ENCODE results near the gene LHFPL6.

The LHFPL6 gene

GRCh38 chr13:39556866-39557265, 46.1 kb downstream of the LHFPL6 start:
- Mint-ChIP-seq H3K9me3 (no peaks in the 10 kb centered on the region), H3K27me3 (peaks cover 25% of the 10 kb centered on the region), H3K27ac (no peak overlapping the region), H3K4me1 (ENCODE audit: low read depth) (no peaks in the 10 kb centered on the region), H3K4me3 (no peak overlapping the region), H3K36me3 (ENCODE audit: low read depth) (no peaks in the 10 kb centered on the region)
- no peak for DNase-seq

GRCh38 chr13:39554371-39554770, 48.6 kb downstream of the LHFPL6 start:
- no peak overlapping the region for H3K27ac Mint-ChIP-seq
- no peaks in the 10 kb centered on the region for H3K9me3 Mint-ChIP-seq
- H3K4me1 Mint-ChIP-seq (ENCODE audit: low read depth) = no peaks in the 10 kb centered on the region

GRCh38 chr13:39552246-39552645, 50.7 kb downstream of the LHFPL6 start:
- H3K27ac Mint-ChIP-seq = no peak overlapping the region
- H3K9me3 Mint-ChIP-seq = no peaks in the 10 kb centered on the region
- H3K36me3 Mint-ChIP-seq (ENCODE audit: low read depth) = no peaks in the 10 kb centered on the region

More at GRCh38 chr13:39554371-39554770, 48.6 kb downstream of the LHFPL6 start:
- Mint-ChIP-seq H3K27me3 (peaks cover 24% of the 10 kb centered on the region), H3K36me3 (ENCODE audit: low read depth) (no peaks in the 10 kb centered on the region), H3K4me3 (no peak overlapping the region)
- DNase-seq = no peak

GRCh38 chr13:39550931-39551330, 52.1 kb downstream of the LHFPL6 start:
- H3K27ac Mint-ChIP-seq = no peak overlapping the region
- H3K9me3 Mint-ChIP-seq = no peaks in the 10 kb centered on the region
- no peaks in the 10 kb centered on the region for H3K36me3 Mint-ChIP-seq (ENCODE audit: low read depth)
- DNase-seq = no peak
- H3K4me1 Mint-ChIP-seq (ENCODE audit: low read depth) = no peaks in the 10 kb centered on the region
- H3K4me3 Mint-ChIP-seq = no peak overlapping the region
- peaks cover 39% of the 10 kb centered on the region for H3K27me3 Mint-ChIP-seq

More at GRCh38 chr13:39552246-39552645, 50.7 kb downstream of the LHFPL6 start:
- Mint-ChIP-seq H3K4me3 (no peak overlapping the region), H3K27me3 (peaks cover 33% of the 10 kb centered on the region), H3K4me1 (ENCODE audit: low read depth) (no peaks in the 10 kb centered on the region)
- no peak for DNase-seq

- DNase-seq = no peak
Measured at GRCh38 chr13:39547108-39547507, 55.9 kb downstream of the LHFPL6 start.

GRCh38 chr13:39542361-39542760, 60.6 kb downstream of the LHFPL6 start:
- Mint-ChIP-seq H3K27me3 (peaks cover 40% of the 10 kb centered on the region), H3K27ac (no peak overlapping the region), H3K36me3 (ENCODE audit: low read depth) (no peaks in the 10 kb centered on the region), H3K9me3 (no peaks in the 10 kb centered on the region), H3K4me3 (no peak overlapping the region), H3K4me1 (ENCODE audit: low read depth) (no peaks in the 10 kb centered on the region)
- no peak for DNase-seq

More at GRCh38 chr13:39547108-39547507, 55.9 kb downstream of the LHFPL6 start:
- Mint-ChIP-seq H3K27me3 (peaks cover 46% of the 10 kb centered on the region), H3K4me3 (no peak overlapping the region), H3K4me1 (ENCODE audit: low read depth) (no peaks in the 10 kb centered on the region), H3K36me3 (ENCODE audit: low read depth) (no peaks in the 10 kb centered on the region), H3K9me3 (no peaks in the 10 kb centered on the region), H3K27ac (no peak overlapping the region)

- Mint-ChIP-seq H3K9me3 (no peaks in the 10 kb centered on the region), H3K36me3 (ENCODE audit: low read depth) (no peaks in the 10 kb centered on the region), H3K27ac (no peak overlapping the region), H3K4me3 (no peak overlapping the region), H3K27me3 (peaks cover 34% of the 10 kb centered on the region), H3K4me1 (ENCODE audit: low read depth) (no peaks in the 10 kb centered on the region)
- DNase-seq = no peak
Measured at GRCh38 chr13:39540929-39541605, 61.9 kb downstream of the LHFPL6 start.

- H3K4me3 Mint-ChIP-seq = no peak overlapping the region
- no peaks in the 10 kb centered on the region for H3K9me3 Mint-ChIP-seq
- H3K4me1 Mint-ChIP-seq (ENCODE audit: low read depth) = no peaks in the 10 kb centered on the region
- no peak overlapping the region for H3K27ac Mint-ChIP-seq
- no peaks in the 10 kb centered on the region for H3K36me3 Mint-ChIP-seq (ENCODE audit: low read depth)
- peaks cover 26% of the 10 kb centered on the region for H3K27me3 Mint-ChIP-seq
- no peak for DNase-seq
Measured at GRCh38 chr13:39538816-39539790, 63.9 kb downstream of the LHFPL6 start.

- no peaks in the 10 kb centered on the region for H3K4me1 Mint-ChIP-seq (ENCODE audit: low read depth)
- H3K27me3 Mint-ChIP-seq = peaks cover 14% of the 10 kb centered on the region
- H3K36me3 Mint-ChIP-seq (ENCODE audit: low read depth) = no peaks in the 10 kb centered on the region
- no peak overlapping the region for H3K4me3 Mint-ChIP-seq
- no peaks in the 10 kb centered on the region for H3K9me3 Mint-ChIP-seq
- no peak for DNase-seq
- no peak overlapping the region for H3K27ac Mint-ChIP-seq
Measured at GRCh38 chr13:39536906-39537305, 66.1 kb downstream of the LHFPL6 start.

GRCh38 chr13:39536274-39536673, 66.7 kb downstream of the LHFPL6 start:
- no peaks in the 10 kb centered on the region for H3K4me1 Mint-ChIP-seq (ENCODE audit: low read depth)
- no peaks in the 10 kb centered on the region for H3K9me3 Mint-ChIP-seq
- peaks cover 13% of the 10 kb centered on the region for H3K27me3 Mint-ChIP-seq
- no peak for DNase-seq
- H3K36me3 Mint-ChIP-seq (ENCODE audit: low read depth) = no peaks in the 10 kb centered on the region
- no peak overlapping the region for H3K27ac Mint-ChIP-seq
- H3K4me3 Mint-ChIP-seq = no peak overlapping the region

- Mint-ChIP-seq H3K27me3 (peaks cover 13% of the 10 kb centered on the region), H3K36me3 (ENCODE audit: low read depth) (no peaks in the 10 kb centered on the region), H3K9me3 (no peaks in the 10 kb centered on the region), H3K27ac (no peak overlapping the region), H3K4me1 (ENCODE audit: low read depth) (no peaks in the 10 kb centered on the region), H3K4me3 (no peak overlapping the region)
- DNase-seq = no peak
Measured at GRCh38 chr13:39533651-39534150, 69.3 kb downstream of the LHFPL6 start.

- Mint-ChIP-seq H3K27ac (no peak overlapping the region), H3K9me3 (no peaks in the 10 kb centered on the region), H3K4me3 (no peak overlapping the region), H3K36me3 (ENCODE audit: low read depth) (no peaks in the 10 kb centered on the region), H3K4me1 (ENCODE audit: low read depth) (no peaks in the 10 kb centered on the region), H3K27me3 (peaks cover 15% of the 10 kb centered on the region)
- no peak for DNase-seq
Measured at GRCh38 chr13:39531646-39532045, 71.3 kb downstream of the LHFPL6 start.

GRCh38 chr13:39530916-39531315, 72.1 kb downstream of the LHFPL6 start:
- Mint-ChIP-seq H3K27ac (no peak overlapping the region), H3K36me3 (ENCODE audit: low read depth) (no peaks in the 10 kb centered on the region), H3K27me3 (peaks cover 15% of the 10 kb centered on the region), H3K4me1 (ENCODE audit: low read depth) (no peaks in the 10 kb centered on the region), H3K9me3 (no peaks in the 10 kb centered on the region), H3K4me3 (no peak overlapping the region)
- DNase-seq = no peak

GRCh38 chr13:39528661-39528980, 74.4 kb downstream of the LHFPL6 start:
- Mint-ChIP-seq H3K27ac (no peak overlapping the region), H3K4me3 (no peak overlapping the region), H3K27me3 (peaks cover 24% of the 10 kb centered on the region), H3K9me3 (no peaks in the 10 kb centered on the region), H3K4me1 (ENCODE audit: low read depth) (no peaks in the 10 kb centered on the region), H3K36me3 (ENCODE audit: low read depth) (no peaks in the 10 kb centered on the region)
- DNase-seq = no peak
